K562 (cell line): ENCODE data around the gene MRPL37. TPM values are rescaled to one million over a fixed set of nuclear protein-coding genes. Genes with fewer than 3 reads are reported as not detected.

ENCODE experiments used
- ATAC-seq: fragments of 200-7000 bp; cut with Tn5 transposase; 3 replicates; pipeline ENCODE4 v1.9.1; 2020; ENCODE audit warnings: moderate library complexity
- BruUV-seq: library from RNA; stranded (reverse); fragments of 400-500 nt; replicated peaks from 2 replicates; lab custom pipeline; 2021; lab: Mats Ljungman, UMichigan
- CTCF ChIA-PET: fragments of 300-600 bp; formaldehyde crosslinking; extraction: SDS; loops from one replicate; lab custom pipeline; 2021; ENCODE audit warnings: low intra/inter-chr PET ratio; lab: Yijun Ruan, JAX
- POLR2A ChIA-PET: fragments of 300-600, 350-650 bp; sonication (Branson Sonifier 250); formaldehyde crosslinking; extraction: SDS; loops from one replicate; lab custom pipeline; 2021; ENCODE audit warnings: antibody characterized with exemption, inconsistent platforms; lab: Yijun Ruan, JAX
- DNase-seq, 4 experiments: peaks; one replicate each; pipeline versions ENCODE4 v3.0.0 to v3.0.0-alpha.2; 2011 to 2018; ENCODE audit warnings: low spot score in 3 of 4, mixed read lengths in 3 of 4; ENCODE audit errors: extremely low read depth in 1 of 4
- FAIRE-seq: peaks from 2 replicates; lab custom pipeline; 2011; peaks lifted over from hg19 to GRCh38; lab: Jason Lieb, UNC
- H2AFZ ChIP-seq: 2 replicates; pipeline ENCODE4 v1.6.0; 2011; ENCODE audit warnings: low read depth, low read length, control low read depth, inconsistent platforms
- H3K27ac ChIP-seq: fragments of 200-600 bp; 3 replicates; pipeline ENCODE4 v1.8.0; 2011; ENCODE audit warnings: low read depth, mild to moderate bottlenecking, control low read depth, inconsistent platforms, low read length, moderate library complexity, mixed read lengths; ENCODE audit errors: extremely low read depth
- H3K27me3 ChIP-seq, 2 experiments: fragments of 300-600 bp in 1 of 2; 2 replicates in 1 of 2; 3 replicates in 1 of 2; pipeline versions ENCODE4 v1.6.0 to v1.8.0; 2011; ENCODE audit warnings: inconsistent platforms in 2 of 2, low read length in 2 of 2, mild to moderate bottlenecking in 1 of 2, mixed read lengths in 1 of 2, moderate library complexity in 1 of 2; ENCODE audit not compliant: control insufficient read depth in 2 of 2, insufficient read depth in 2 of 2
- H3K36me3 ChIP-seq: fragments of 300-600 bp; 3 replicates; pipeline ENCODE4 v1.8.0; 2011; ENCODE audit warnings: mild to moderate bottlenecking, low read length, inconsistent platforms; ENCODE audit not compliant: control insufficient read depth, insufficient read depth
- H3K4me1 ChIP-seq, 2 experiments: fragments of 200-600 bp in 1 of 2; replicated peaks in 1 of 2; 2 replicates in 1 of 2; 3 replicates in 1 of 2; pipeline versions ENCODE4 v1.5.1 to v1.8.0; 2011; ENCODE audit warnings: inconsistent platforms in 2 of 2, low read length in 2 of 2, mild to moderate bottlenecking in 1 of 2, mixed read lengths in 1 of 2, moderate library complexity in 1 of 2; ENCODE audit not compliant: control insufficient read depth in 2 of 2, insufficient read depth in 2 of 2
- H3K4me2 ChIP-seq: 2 replicates; pipeline ENCODE4 v1.6.1; 2011; ENCODE audit warnings: low read length, control low read depth, inconsistent platforms, mixed read lengths; ENCODE audit not compliant: insufficient read depth
- H3K4me3 ChIP-seq: fragments of 200-600 bp; sonication (generic), shearing (Covaris generic); 2 replicates; pipeline ENCODE4 v1.5.1; 2016; ENCODE audit warnings: control low read depth, inconsistent platforms
- H3K79me2 ChIP-seq: fragments of 200-600 bp; 3 replicates; pipeline ENCODE4 v1.8.0; 2011; ENCODE audit warnings: low read length, inconsistent platforms; ENCODE audit not compliant: control insufficient read depth, insufficient read depth
- H3K9ac ChIP-seq, 2 experiments: 2 replicates each; pipeline versions ENCODE4 v1.6.0 to v1.6.1; 2011; ENCODE audit warnings: low read depth in 2 of 2, low read length in 2 of 2, control low read depth in 1 of 2, inconsistent platforms in 1 of 2, mild to moderate bottlenecking in 1 of 2, mixed read lengths in 1 of 2; ENCODE audit not compliant: insufficient read depth in 1 of 2
- H3K9me1 ChIP-seq: one replicate; pipeline ENCODE4 v1.6.0; 2011; ENCODE audit warnings: inconsistent platforms, mild to moderate bottlenecking, low read length, moderate library complexity; ENCODE audit not compliant: control insufficient read depth, insufficient read depth
- H3K9me3 ChIP-seq: replicated peaks from 2 replicates; pipeline ENCODE4 v1.5.1; 2011; ENCODE audit warnings: low read depth, low read length, inconsistent platforms; ENCODE audit not compliant: control insufficient read depth, insufficient read depth
- H4K20me1 ChIP-seq: replicated peaks from 2 replicates; pipeline ENCODE4 v1.6.1; 2011; ENCODE audit warnings: low read length, inconsistent platforms, mixed read lengths; ENCODE audit not compliant: control insufficient read depth, insufficient read depth
- KDM1A ChIP-seq, 2 experiments: fragments of 450-650 bp; IDR thresholded peaks; 2 replicates each; pipeline ENCODE4 v1.6.1; 2016; ENCODE audit warnings: mild to moderate bottlenecking in 2 of 2
- PHB2 ChIP-seq: fragments of 450-650 bp; IDR thresholded peaks from 2 replicates; pipeline ENCODE4 v1.6.1; 2017; ENCODE audit warnings: low read depth
- PML ChIP-seq: IDR thresholded peaks from 2 replicates; pipeline ENCODE4 v1.6.1; 2012; ENCODE audit warnings: low read length, inconsistent platforms
- WGBS: fragments of 100-300 bp; shearing (Covaris generic); methylation state at CpG from one replicate; pipeline ENCODE4 v1.1.6; 2016; ENCODE audit warnings: low coverage, mixed read lengths; ENCODE audit not compliant: insufficient coverage; ENCODE audit errors: missing lambda C conversion rate; 5-methylcytosine and 5-hydroxymethylcytosine counted together
- in situ Hi-C: fragments of 300-500 bp; cut with MboI; formaldehyde crosslinking; loops from 4 replicates; pipeline ENCODE4 v1.15.0; 2018; ENCODE audit warnings: inconsistent platforms, mixed read lengths
- intact Hi-C: fragments of 100-400 bp; cut with micrococcal nuclease; formaldehyde crosslinking; loops from 2 replicates; pipeline ENCODE4 v1.14.2; 2022
- polyA plus RNA-seq, 8 experiments: library from polyadenylated mRNA; depleted of rRNA in 4 of 8; stranded (reverse) in 5 of 8; unstranded in 3 of 8; fragments of >200 nt; fragmentation: Nextera tagmentation in 2 of 8; fragmentation: Illumina TruSeq in 1 of 8; extraction: Ambion mirVana in 2 of 8; extraction: Trizol in 1 of 8; gene quantifications; 2 replicates each; pipeline versions ENCODE4 v1.2.1 to v1.2.3, GENCODE V29; 2011 to 2014; ENCODE audit warnings: inconsistent platforms in 1 of 8, missing spikeins in 1 of 8
- total RNA-seq, 7 experiments: library from RNA; depleted of rRNA in 6 of 7; stranded (reverse); fragments of >200 nt in 6 of 7; fragmentation: Illumina TruSeq in 2 of 7; extraction: Trizol in 2 of 7; gene quantifications; 2 replicates each; pipeline versions ENCODE4 v1.2.1 to v1.2.3, GENCODE V29; 2011 to 2021; ENCODE audit warnings: low replicate concordance in 1 of 7
- TF ChIP-seq, protein P1 (sequence below), 3 experiments: fragments of 200-800 bp in 1 of 3; sonication (Bioruptor generic) in 1 of 3; sonication (generic) in 1 of 3; formaldehyde crosslinking in 1 of 3; IDR thresholded peaks; 2 replicates each; pipeline versions ENCODE4 v1.6.1 to v1.8.0; 2016 to 2022; ENCODE audit warnings: mild to moderate bottlenecking in 2 of 3, missing compliant biosample characterization in 2 of 3, missing genetic modification characterization in 2 of 3, missing genetic modification reagents in 1 of 3

MRPL37 gene
- total and polyA plus RNA-seq, 9 of the 15 experiments (the other 6 are each of a cell fraction or from before 2014, with no cell fraction given): 52.2 to 303 (median 180) TPM

DNA sequence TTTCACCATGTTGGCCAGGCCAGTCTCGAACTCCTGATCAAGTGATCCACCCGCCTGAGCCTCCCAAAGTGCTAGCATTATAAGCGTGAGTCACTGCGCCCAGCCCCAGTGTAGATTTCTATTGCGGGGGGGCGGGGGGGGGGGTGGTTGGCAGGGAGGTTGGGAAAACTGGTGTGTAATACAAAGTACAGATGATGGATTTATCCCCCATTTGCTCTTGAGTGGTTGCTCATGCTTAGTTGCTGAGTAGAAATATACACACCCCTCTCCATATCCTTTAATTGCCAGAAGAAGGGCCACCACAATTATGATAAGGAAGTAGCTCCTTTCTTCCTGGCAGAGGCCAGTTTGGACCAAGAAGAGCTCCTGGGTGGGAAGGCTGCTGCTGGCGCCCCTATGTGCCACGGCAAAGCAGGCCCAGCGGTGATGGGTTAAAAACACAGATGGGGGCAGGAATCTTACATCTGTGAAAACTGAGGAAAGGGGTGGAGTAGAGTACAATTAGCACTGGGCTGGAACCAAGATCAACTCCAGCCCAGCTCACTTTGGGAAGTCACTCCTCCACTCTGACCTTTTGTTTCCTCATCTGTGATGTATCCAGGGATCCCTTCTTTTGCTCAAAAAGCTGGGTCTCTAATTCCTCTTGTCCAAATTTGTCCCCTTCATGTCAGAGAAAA is 55.2 kb downstream of the MRPL37 start:
- H3K4me3 ChIP-seq: no peak overlapping the region
- WGBS: 91% methylated on average over 8 of the region's 9 CpGs
- ChIA-PET CTCF (no interaction called here), POLR2A (interaction anchor here (0.8 kb wide), 1 partner anchor 42 kb away, joined by 3 read pairs; no protein-coding TSS in a partner anchor)
- DNase-seq (no peak), ATAC-seq (no peak), FAIRE-seq (no peak)
- H3K79me2 ChIP-seq: no peaks in the 10 kb centered on the region
- intact Hi-C loops (no loop called here), in situ Hi-C loops (no loop called here)
- H2AFZ ChIP-seq: no peak overlapping the region
- no peaks in the 10 kb centered on the region for H3K9me3 ChIP-seq
- H3K4me2 ChIP-seq: no peak overlapping the region
- peaks cover 29% of the 10 kb centered on the region; the same call in 2 of the 3 replicates for H3K36me3 ChIP-seq
- H4K20me1 ChIP-seq: no peaks in the 10 kb centered on the region
- H3K9me1 ChIP-seq: no peaks in the 10 kb centered on the region
- peak overlapping the region in 1 of 2 experiments; percentile 21; a peak in 1 of 4 replicates for H3K9ac ChIP-seq
- BruUV-seq: no TSS peak
- peaks cover 0 to 7% of the 10 kb centered on the region in 2 experiments; a peak in 1 of 5 replicates for H3K4me1 ChIP-seq
- no peak overlapping the region for H3K27ac ChIP-seq
- no peaks in the 10 kb centered on the region for H3K27me3 ChIP-seq
- TF ChIP-seq, protein P1, sequence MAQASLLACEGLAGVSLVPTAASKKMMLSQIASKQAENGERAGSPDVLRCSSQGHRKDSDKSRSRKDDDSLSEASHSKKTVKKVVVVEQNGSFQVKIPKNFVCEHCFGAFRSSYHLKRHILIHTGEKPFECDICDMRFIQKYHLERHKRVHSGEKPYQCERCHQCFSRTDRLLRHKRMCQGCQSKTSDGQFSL (CRISPR knock-in tag; IDR thresholded peaks at IDR 0.05): no peak
- TF ChIP-seq, protein P1 (tag; IDR thresholded peaks at IDR 0.05): peak in 1 of 2 experiments; percentile 83; a peak in 2 of 4 replicates
- TF ChIP-seq PHB2 (no peak), PML (no peak), KDM1A (IDR thresholded peaks at IDR 0.05) (no peak)
